Measurements from ENCODE around the gene CTIF.

Gene CTIF

DNA sequence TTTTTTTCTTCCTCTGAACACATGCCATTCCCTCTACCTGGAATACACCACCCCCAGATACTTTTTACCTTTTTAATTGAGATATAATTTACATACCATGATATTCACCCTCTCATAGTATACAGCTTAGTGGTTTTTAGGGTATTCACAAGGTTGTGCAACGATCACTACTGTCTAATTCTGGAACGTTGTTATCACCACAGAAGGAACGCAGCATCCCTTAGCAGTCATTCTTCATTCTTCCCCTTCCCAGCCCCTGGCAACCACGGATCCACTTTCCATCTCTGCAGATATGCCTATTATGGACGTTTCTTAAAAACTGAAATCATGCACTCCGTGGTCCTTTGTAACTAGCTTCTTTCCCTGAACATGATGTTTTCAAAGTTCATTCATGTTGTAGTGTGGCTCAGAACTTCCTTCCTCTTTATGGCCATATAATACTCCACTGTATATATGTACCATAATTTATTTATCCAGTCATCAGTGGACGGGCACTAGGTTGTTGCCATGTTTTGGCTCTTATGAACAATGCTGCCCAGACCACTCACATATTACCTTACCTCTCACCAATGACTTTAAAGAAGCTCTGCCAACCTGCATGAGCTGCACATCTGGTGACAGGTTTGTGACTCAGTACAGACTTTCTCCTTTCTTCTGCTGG lies 168.9 kb downstream of the CTIF start:
- Histone ChIP-seq H3K79me2 (ENCODE audit: low read length) (no peaks in the 10 kb centered on the region), H3K4me3 (ENCODE audit: low read length) (no peak overlapping the region), H3K9me3 (replicated peaks; ENCODE audit: insufficient read depth, low read length) (no peaks in the 10 kb centered on the region), H3K4me2 (ENCODE audit: low read depth, low read length) (no peak overlapping the region), H3F3A (ENCODE audit: insufficient read depth, low read length) (no peaks in the 10 kb centered on the region), H3K9me2 (replicated peaks; ENCODE audit: insufficient read depth, low read length) (no peaks in the 10 kb centered on the region), H3K27me3 (replicated peaks; ENCODE audit: insufficient read depth, low read length) (no peaks in the 10 kb centered on the region), H3K9ac (ENCODE audit: low read length) (no peak overlapping the region), H3K4me1 (ENCODE audit: low read length) (0 out of 2 replicates have a peak, but pooled peaks cover 6% of the 10 kb centered on the region), H3K36me3 (replicated peaks; ENCODE audit: insufficient read depth, low read length) (no peaks in the 10 kb centered on the region), H3K27ac (ENCODE audit: low read length) (no peak overlapping the region), H4K20me1 (ENCODE audit: insufficient read depth, low read length) (no peaks in the 10 kb centered on the region), H2AFZ (ENCODE audit: low read length) (no peak overlapping the region)
- no peak for DNase-seq
- TF ChIP-seq, protein P1, sequence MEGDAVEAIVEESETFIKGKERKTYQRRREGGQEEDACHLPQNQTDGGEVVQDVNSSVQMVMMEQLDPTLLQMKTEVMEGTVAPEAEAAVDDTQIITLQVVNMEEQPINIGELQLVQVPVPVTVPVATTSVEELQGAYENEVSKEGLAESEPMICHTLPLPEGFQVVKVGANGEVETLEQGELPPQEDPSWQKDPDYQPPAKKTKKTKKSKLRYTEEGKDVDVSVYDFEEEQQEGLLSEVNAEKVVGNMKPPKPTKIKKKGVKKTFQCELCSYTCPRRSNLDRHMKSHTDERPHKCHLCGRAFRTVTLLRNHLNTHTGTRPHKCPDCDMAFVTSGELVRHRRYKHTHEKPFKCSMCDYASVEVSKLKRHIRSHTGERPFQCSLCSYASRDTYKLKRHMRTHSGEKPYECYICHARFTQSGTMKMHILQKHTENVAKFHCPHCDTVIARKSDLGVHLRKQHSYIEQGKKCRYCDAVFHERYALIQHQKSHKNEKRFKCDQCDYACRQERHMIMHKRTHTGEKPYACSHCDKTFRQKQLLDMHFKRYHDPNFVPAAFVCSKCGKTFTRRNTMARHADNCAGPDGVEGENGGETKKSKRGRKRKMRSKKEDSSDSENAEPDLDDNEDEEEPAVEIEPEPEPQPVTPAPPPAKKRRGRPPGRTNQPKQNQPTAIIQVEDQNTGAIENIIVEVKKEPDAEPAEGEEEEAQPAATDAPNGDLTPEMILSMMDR (IDR thresholded peaks at IDR 0.05; ENCODE audit: low read length): no peak
- TF ChIP-seq EZH2phosphoT487 (IDR thresholded peaks at IDR 0.05; ENCODE audit: low read length) (no peak), EZH2 (optimal IDR thresholded peaks at IDR 0.05; ENCODE audit: low read depth, low read length) (no peak)

DNA sequence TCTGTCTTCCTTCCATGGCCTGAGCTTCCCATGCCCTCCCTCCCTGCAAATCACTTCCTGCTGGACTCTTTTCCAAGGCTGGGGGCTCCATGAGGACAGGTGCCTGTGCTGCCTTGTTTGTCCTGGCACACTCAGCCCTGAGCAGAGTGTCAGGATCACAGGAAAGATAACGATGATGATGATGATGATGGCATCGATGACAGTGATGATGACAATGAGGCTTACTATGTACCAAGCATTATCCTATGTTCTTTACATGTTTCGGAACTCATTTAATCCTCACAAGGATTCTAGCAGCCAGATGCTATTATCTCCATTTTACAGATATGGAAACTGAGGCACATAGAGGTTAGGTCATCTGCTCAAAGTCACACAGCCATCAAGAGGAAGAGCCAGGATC lies 170.0 kb downstream of the CTIF start:
- H3K9me3 ChIP-seq (replicated peaks; ENCODE audit: insufficient read depth, low read length): no peaks in the 10 kb centered on the region
- H3K36me3 ChIP-seq (replicated peaks; ENCODE audit: insufficient read depth, low read length): no peaks in the 10 kb centered on the region
- no peak overlapping the region for H2AFZ ChIP-seq (ENCODE audit: low read length)
- no peak overlapping the region for H3K9ac ChIP-seq (ENCODE audit: low read length)
- no peaks in the 10 kb centered on the region for H3K27me3 ChIP-seq (replicated peaks; ENCODE audit: insufficient read depth, low read length)
- H3K27ac ChIP-seq (ENCODE audit: low read length): no peak overlapping the region
- H3K9me2 ChIP-seq (replicated peaks; ENCODE audit: insufficient read depth, low read length): no peaks in the 10 kb centered on the region
- H4K20me1 ChIP-seq (ENCODE audit: insufficient read depth, low read length): no peaks in the 10 kb centered on the region
- no peaks in the 10 kb centered on the region for H3F3A ChIP-seq (ENCODE audit: insufficient read depth, low read length)
- H3K4me1 ChIP-seq (ENCODE audit: low read length): 0 out of 2 replicates have a peak, but pooled peaks cover 6% of the 10 kb centered on the region
- no peak overlapping the region for H3K4me2 ChIP-seq (ENCODE audit: low read depth, low read length)
- no peak for DNase-seq
- H3K79me2 ChIP-seq (ENCODE audit: low read length): no peaks in the 10 kb centered on the region
- TF ChIP-seq, protein P1 (IDR thresholded peaks at IDR 0.05; ENCODE audit: low read length): no peak
- TF ChIP-seq EZH2 (optimal IDR thresholded peaks at IDR 0.05; ENCODE audit: low read depth, low read length): no peak
- no peak for TF ChIP-seq EZH2phosphoT487 (IDR thresholded peaks at IDR 0.05; ENCODE audit: low read length)
- H3K4me3 ChIP-seq (ENCODE audit: low read length): no peak overlapping the region

DNA sequence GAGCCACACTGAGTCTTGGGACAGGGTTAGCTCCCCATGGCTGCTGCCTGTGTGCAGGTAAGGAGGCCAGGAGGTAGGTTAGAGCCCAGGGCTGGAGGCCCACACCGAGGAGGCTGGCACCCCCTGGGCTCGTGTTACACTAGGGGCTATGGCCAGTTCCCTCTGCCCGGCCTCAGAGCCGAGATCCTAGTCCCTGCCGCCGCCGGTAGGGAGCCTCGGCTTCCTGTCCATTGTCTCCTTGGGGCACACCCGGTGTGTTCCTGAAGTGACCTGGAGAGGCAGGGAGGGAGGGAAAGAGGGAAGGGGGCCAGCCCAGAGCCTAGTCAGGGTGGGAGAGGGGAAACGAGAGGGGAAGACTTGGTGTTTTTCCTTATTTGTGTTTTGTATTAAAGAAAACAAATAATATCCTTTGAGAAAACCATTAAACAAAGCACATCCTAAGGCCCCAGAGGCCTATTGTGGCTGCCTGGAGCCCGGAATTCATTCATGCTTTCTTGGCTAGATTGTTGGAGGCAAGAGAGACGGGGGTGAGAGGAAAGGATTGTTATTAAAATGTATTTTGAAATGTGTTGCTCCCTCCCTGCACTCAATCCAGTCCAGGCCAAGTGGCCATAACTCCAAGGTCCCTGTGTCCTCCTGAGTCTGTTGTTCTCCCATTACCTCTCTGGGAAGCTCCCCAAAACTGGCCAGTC lies 170.7 kb downstream of the CTIF start:
- no peak overlapping the region for H2AFZ ChIP-seq (ENCODE audit: low read length)
- no peaks in the 10 kb centered on the region for H3F3A ChIP-seq (ENCODE audit: insufficient read depth, low read length)
- no peaks in the 10 kb centered on the region for H3K9me3 ChIP-seq (replicated peaks; ENCODE audit: insufficient read depth, low read length)
- DNase-seq: no peak
- H3K79me2 ChIP-seq (ENCODE audit: low read length): no peaks in the 10 kb centered on the region
- H3K27ac ChIP-seq (ENCODE audit: low read length): no peak overlapping the region
- no peaks in the 10 kb centered on the region for H3K9me2 ChIP-seq (replicated peaks; ENCODE audit: insufficient read depth, low read length)
- no peak overlapping the region for H3K9ac ChIP-seq (ENCODE audit: low read length)
- no peak overlapping the region for H3K4me2 ChIP-seq (ENCODE audit: low read depth, low read length)
- TF ChIP-seq, protein P1 (IDR thresholded peaks at IDR 0.05; ENCODE audit: low read length): no peak
- no peak for TF ChIP-seq EZH2phosphoT487 (IDR thresholded peaks at IDR 0.05; ENCODE audit: low read length)
- no peak for TF ChIP-seq EZH2 (optimal IDR thresholded peaks at IDR 0.05; ENCODE audit: low read depth, low read length)
- H3K4me3 ChIP-seq (ENCODE audit: low read length): no peak overlapping the region
- no peaks in the 10 kb centered on the region for H3K36me3 ChIP-seq (replicated peaks; ENCODE audit: insufficient read depth, low read length)
- H4K20me1 ChIP-seq (ENCODE audit: insufficient read depth, low read length): no peaks in the 10 kb centered on the region
- H3K4me1 ChIP-seq (ENCODE audit: low read length): 0 out of 2 replicates have a peak, but pooled peaks cover 6% of the 10 kb centered on the region
- no peaks in the 10 kb centered on the region for H3K27me3 ChIP-seq (replicated peaks; ENCODE audit: insufficient read depth, low read length)

All from MM.1S (cell line).